ENCODE measurements around the gene NEMP2. TPM values are rescaled to one million over a fixed set of nuclear protein-coding genes. Genes with fewer than 3 reads are reported as not detected.

NEMP2 gene
- total RNA-seq, 4 donors from 2014 or later: 2.6 to 10.5 (median 5.3) TPM

DNA sequence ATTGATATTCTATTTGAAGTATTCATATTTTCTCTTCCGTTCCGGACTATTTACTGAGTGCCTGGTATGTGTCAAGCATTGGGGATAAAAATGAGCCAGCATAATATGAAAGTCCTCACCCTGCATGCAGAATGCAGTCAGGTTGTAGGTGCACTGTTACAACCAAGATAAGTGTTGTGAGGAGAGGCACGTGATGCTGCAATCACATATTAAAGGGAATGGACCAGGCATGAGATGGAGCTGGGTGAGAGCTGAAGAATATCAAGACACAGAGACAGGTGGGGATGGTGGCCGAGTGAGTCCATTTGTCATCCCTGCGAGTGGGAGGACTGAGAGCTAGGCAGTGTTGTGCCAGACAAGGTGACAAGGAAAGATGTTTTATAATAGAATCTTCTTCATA, 74.0 kb downstream of the NEMP2 start:
- ATAC-seq (ENCODE audit: low FRiP score) (no peak), DNase-seq (ENCODE audit: low spot score) (no peak)
- TF ChIP-seq, protein P1, sequence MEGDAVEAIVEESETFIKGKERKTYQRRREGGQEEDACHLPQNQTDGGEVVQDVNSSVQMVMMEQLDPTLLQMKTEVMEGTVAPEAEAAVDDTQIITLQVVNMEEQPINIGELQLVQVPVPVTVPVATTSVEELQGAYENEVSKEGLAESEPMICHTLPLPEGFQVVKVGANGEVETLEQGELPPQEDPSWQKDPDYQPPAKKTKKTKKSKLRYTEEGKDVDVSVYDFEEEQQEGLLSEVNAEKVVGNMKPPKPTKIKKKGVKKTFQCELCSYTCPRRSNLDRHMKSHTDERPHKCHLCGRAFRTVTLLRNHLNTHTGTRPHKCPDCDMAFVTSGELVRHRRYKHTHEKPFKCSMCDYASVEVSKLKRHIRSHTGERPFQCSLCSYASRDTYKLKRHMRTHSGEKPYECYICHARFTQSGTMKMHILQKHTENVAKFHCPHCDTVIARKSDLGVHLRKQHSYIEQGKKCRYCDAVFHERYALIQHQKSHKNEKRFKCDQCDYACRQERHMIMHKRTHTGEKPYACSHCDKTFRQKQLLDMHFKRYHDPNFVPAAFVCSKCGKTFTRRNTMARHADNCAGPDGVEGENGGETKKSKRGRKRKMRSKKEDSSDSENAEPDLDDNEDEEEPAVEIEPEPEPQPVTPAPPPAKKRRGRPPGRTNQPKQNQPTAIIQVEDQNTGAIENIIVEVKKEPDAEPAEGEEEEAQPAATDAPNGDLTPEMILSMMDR (IDR thresholded peaks at IDR 0.05): no peak

DNA sequence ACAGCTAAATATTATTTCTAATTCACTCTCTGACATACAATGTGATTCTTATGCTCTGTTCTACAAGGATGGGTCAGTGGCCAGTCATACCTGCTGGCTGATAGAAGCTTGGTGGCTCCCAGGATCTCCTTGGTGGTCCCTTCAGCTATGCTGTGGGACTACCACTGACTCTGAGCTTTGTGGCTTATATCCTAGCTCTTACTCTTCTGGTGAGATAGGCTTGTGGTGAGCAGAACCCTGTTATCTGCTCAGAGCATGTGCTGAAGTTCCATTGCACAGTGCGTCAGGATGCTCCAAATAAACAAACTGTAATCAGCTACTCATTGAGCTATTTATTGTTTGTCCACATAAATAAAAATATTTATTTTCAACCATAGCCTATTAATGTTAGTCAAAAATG, 74.6 kb downstream of the NEMP2 start:
- TF ChIP-seq, protein P1 (IDR thresholded peaks at IDR 0.05): no peak
- no peak for ATAC-seq (ENCODE audit: low FRiP score)
- DNase-seq (ENCODE audit: low spot score): no peak

DNA sequence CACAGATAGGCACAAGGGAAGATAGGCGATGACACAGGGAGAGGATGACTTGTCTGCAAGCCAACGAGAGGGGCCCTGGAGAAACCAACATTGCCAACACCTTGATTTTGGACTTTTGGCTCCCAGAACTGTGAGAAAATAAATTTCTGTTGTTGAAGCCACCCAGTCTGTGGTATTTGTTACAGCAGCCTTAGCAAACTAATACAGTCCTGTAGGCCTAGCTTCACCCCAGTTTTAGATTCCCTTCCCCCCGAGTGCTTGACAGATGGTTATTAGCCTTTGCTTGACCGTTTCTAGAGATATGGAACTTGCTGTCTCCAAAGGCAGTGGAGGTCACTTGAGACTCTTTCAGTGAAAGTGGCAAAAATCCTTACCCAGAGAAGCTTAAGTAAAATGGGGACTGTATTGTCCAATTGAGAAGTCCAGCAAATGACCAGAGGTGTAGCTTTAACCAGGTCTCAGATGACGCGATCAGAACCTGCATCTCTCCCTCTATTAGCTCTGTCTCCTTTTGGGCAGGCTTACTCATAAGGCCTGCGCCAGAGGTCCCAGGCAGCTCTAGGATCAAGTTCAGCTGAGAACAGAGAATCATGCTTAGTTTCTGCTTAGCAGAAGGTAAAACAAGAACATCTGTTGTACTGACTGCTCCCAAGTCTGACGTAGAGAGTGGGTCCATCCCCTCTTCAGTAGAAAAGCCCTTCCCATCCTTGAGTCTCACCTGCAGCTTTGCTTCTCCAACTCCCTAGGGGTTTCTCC, 76.0 kb downstream of the NEMP2 start:
- no peak for ATAC-seq (ENCODE audit: low FRiP score)
- TF ChIP-seq, protein P1 (IDR thresholded peaks at IDR 0.05): no peak
- DNase-seq (ENCODE audit: low spot score): no peak

DNA sequence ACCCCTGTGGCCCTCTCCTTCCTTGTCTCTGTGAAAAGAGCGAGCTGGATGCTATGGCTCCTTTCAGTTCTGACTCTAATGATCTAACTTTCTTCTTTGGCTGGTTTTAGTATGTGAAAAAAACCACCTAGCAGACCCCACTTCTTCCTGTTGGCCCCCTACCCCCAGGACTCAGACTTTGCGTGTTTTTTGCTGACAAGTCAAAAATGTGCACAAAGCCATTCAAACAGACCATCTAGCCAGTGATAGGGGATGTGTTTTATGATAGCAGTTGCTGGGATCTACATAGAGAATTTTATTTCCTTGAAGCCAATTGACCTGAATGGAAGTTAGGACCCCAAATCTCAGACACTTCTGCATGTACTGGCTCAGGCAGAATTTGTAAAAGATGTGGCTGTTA, 77.3 kb downstream of the NEMP2 start:
- DNase-seq (ENCODE audit: low spot score) (no peak), ATAC-seq (ENCODE audit: low FRiP score) (no peak)
- TF ChIP-seq, protein P1 (IDR thresholded peaks at IDR 0.05): no peak

DNA sequence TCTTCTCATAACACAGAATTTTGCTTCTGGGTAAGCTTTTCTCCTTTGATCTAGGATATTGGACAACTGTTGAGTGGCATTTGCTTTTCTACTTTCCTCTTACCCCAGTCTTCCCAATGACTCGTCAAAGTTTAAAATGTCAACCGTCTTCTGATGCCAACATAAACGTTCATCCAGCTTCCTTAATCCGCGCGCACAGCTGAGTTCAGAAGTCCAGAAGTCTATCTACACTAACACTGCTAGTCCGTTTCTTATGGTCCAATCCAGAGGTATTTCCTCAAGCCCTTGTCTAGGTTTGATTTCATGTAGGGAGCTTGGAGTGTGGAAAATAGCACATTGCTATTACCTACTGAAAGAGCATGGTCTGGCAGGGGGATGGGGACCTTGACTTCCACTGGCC, 77.7 kb downstream of the NEMP2 start:
- ATAC-seq (ENCODE audit: low FRiP score) (no peak), DNase-seq (ENCODE audit: low spot score) (no peak)
- TF ChIP-seq, protein P1 (IDR thresholded peaks at IDR 0.05): no peak

DNA sequence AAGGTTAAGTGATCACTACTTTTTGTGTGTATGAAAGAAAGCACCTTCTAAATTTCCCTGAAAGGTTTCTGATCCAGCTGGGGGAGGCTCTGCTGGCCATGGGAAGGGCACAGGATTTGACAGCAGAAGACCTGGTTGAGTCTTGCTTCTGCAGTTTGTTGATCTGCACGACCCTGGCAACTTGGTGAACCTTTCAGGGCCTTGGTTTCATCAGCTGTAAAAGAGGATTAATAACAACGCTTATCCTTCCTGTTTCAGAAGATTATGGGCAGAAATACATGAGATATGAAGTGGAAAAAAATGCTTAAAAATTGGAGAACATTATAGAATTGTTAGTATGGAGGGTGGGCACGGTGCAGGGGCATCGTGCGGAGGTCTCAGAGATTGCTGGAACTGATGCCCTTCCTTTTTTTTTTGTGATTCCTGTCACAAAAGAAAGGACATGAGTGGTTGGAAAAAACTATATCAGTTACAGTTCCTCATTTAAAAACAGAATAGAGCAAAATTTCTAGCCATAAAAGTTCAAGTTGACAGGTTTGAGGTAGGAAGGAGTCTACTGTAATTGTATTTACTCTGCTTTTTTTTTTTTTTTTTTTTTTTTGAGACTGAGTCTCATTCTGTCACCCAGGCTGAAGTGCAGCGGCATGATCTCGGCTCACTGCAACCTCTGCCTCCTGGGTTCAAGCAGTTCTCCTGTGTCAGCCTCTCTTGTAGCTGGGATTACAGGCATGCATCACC, 79.0 kb downstream of the NEMP2 start:
- ATAC-seq (ENCODE audit: low FRiP score) (no peak), DNase-seq (ENCODE audit: low spot score) (no peak)
- TF ChIP-seq, protein P1 (IDR thresholded peaks at IDR 0.05): no peak

DNA sequence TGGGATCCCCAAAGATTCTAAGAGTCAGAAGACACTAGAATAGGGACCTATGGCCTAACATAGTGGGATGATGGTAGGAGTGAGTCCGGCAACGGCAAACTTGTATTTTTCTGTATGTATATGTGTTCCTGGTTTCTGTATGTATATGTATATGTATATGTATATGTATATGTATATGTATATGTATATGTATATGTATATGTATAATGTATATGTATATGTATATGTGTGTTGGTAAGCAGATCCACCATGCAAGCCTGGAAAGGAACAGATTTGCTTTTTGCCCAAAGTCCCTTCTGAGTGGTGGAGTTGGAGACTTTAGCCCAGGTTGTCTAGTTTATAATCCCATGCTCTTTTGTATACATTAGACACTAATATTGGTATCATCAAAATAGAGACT, 79.7 kb downstream of the NEMP2 start:
- DNase-seq (ENCODE audit: low spot score) (no peak), ATAC-seq (ENCODE audit: low FRiP score) (no peak)

More for the DNA sequence above, 79.7 kb downstream of the NEMP2 start:
- TF ChIP-seq, protein P1 (IDR thresholded peaks at IDR 0.05): no peak
